Hematopoietic multipotent progenitor cell treated with erythropoietin and hydrocortisone succinate and interleukin-3 and kit ligand, for 8 days (in vitro differentiated cells): Measurements from ENCODE around the gene HCN3.
"Not testable (repeated sequence)": the region's sequence is repeated elsewhere in the genome, so short reads cannot be mapped to it uniquely, and the experiment has no call there.

ENCODE experiments used
- DNase-seq: peaks from one replicate; pipeline ENCODE4 v3.0.0-alpha.2; 2015

HCN3 gene

GRCh38 chr1:155277070-155277901 is at the start of gene HCN3:
TSS of gene HCN3 (plus strand) at chr1:155277463. CDS start at chr1:155277591, 128 bp downstream.
- DNase-seq = peak; percentile 97

DNA sequence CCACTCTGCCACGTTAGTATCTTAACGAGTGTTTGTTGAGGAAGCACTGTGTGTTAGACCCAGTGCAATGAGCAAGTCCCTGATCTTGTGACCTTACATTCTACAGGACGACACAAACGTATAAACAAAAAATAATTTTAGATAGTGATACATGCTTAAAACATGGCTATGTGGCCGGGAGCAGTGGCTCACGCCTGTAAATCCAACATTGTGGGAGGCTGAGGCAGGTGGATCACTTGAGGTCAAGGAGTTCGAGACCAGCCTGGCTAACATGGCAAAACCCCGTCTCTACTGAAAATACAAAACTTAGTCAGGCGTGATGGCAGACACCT is 49.2 kb upstream of the HCN3 start:
- DNase-seq = no peak

DNA sequence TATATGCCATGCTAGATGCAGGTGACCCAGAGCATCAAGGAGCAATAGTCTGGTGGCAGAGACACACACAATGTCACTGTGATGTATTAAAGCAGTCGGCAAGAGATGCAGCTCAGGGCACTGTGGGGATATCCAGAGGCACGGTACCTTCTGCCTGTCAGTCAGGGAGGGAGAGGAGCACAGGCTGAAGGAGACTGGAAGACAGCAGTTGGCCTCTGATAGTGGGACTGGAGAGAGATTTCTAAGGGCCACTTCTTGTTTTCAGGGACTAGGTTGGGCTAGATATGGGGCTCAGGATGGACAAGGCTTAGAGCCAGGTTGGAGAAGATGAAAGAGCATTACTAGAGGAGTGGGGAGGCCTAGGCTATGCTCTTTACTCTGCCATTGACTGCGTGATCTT is 46.0 kb upstream of the HCN3 start:
- DNase-seq = not testable (repeated sequence)

GRCh38 chr1:155232001-155232978 is 45.0 kb upstream of the HCN3 start:
- DNase-seq = not testable (repeated sequence)

DNA sequence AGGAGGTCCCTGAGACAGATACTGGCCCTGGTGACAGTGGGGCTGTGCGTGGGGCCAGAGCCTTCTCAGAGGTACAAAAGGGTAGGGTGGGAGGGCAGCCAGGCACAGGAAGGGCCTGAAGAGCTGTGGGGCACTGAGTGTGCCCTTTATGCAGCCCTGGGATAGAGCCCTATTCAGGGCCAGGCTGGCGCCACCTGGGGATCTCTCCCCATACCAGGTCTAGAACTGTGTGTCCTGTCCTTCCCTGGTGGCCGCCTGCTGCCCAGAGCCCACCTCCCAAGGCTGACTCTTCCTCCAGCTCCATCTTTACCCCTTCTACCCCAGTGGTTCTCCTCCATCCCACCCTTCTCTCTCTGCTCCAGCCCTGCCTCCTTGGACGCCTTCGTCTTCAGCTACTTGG is 43.8 kb upstream of the HCN3 start:
- DNase-seq = not testable (repeated sequence)

- DNase-seq = not testable (repeated sequence)
Observed at GRCh38 chr1:155235375-155235774, 41.9 kb upstream of the HCN3 start.

DNA sequence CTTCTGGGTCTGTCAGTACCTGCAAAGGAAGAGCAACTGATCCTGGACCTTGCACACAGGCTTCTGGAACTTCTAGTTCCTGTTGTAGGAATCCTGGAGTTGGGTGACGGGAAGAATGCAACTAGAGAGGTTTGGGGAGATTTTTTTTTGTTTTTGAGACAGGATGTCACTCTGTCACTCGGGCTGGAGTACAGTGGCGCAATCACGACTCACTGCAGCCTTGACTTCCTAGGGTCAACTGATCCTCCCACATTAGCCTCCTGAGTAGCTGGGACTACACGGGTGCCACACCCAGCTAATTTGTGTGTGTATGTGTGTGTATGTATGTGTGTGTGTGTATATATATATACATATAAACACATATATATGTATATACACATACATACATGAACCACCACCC is 40.8 kb upstream of the HCN3 start:
- DNase-seq = no peak

DNA sequence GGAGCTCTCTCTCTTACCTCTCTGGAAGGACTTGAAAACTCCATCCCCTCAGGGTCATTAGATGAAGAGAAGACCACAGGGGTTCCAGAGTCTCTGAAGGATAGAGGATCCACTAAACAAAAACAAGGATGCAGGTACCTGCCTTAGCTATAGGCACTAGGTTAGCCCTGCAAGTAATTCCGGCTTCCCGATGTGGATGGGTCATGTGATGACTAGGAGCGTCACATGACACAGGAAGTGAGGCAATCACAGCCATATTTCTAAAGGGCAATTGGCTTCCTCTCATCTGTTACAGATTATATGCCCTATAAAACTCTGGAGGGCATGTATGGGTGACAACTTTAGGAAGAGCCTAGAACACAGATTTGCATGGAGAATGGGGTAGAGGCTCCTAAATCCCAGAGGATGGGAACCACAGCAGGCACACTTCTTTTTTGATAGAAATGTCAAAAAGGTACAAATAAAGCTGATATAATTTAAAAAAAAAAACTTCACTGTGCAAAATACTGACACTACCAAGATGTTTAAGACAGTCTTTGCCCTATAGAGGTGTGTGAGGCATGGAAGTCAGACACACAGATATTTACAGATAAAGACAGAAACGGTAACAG is 36.1 kb upstream of the HCN3 start:
- DNase-seq = peak; percentile 90

DNA sequence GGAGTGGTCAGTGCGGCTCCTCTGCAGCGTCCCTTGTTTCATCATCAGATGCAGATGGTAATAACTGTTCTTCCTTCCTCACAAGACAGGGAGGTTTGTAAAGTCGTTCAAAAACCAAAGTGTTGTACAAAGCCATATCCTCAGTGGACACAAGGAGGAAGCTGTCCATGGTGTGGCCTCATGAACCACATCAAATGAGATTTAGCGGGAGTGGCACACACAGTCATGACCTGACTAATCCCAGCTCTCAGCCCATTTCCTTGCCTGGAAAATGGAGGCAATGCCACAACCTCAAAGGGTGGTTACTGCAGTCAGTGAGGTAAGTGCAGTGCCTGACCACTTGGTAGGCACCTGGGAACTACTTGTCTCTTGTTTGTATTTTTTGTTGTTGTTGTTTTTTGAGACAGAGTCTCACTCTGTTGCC is 35.4 kb upstream of the HCN3 start:
- peak; percentile 51 for DNase-seq

- no peak for DNase-seq
Observed at GRCh38 chr1:155242805-155243358, 34.4 kb upstream of the HCN3 start.

DNA sequence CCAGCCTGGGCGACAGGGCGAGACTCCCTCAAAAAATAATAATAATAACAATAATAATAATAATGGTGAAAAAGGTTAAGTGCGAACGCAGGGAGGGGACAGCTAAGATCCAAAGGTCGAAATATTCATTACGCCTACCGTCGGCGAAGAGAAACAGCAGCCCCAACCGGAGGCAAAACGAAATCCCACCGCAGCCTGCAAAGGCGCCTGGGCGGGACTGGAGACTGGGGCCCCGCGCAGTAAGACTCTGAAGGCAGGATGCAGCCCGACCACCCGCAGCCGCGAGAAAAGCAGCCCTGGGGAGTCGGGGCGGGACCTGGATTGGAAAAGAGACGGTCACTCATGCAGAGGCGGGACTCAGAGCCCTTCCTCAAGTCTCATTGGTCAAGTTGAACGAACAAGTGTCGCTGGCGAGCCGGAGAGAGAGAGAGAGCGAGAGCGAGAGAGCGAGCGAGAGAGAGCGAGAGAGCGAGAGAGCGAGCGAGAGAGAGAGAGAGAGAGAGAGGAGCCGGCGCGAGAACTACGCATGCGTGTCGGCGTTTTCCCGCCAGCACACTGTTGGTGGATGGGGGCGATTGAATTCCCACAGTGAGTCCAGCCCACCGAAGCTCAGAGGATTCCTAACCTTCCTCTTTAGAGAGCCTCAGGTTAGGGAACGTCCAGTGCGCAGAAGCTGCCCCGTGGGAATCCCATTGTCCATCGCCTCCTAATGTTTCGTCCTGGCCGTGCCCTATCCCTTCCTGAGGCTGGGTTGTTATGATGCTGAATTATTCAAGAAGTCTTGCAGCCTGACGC is 32.7 kb upstream of the HCN3 start:
- peak; percentile 100 for DNase-seq

DNA sequence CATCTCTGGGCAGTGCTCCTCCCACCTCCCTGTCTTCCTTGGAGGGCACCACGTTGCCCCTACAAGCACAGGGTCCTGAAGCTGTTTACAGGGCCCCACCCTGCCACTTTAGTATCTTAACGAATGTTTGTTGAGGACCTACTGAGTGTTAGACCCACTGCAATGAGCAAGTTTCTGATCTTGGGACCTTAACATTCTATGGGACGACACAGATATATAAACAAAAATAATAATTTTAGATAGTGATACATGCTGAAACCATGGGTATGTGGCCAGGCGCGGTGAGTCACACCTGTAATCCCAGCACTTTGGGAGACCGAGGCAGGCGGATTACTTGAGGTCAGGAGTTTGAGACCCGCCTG is 32.1 kb upstream of the HCN3 start:
- DNase-seq = no peak

GRCh38 chr1:155246796-155247195 is 30.5 kb upstream of the HCN3 start:
- not testable (repeated sequence) for DNase-seq

DNA sequence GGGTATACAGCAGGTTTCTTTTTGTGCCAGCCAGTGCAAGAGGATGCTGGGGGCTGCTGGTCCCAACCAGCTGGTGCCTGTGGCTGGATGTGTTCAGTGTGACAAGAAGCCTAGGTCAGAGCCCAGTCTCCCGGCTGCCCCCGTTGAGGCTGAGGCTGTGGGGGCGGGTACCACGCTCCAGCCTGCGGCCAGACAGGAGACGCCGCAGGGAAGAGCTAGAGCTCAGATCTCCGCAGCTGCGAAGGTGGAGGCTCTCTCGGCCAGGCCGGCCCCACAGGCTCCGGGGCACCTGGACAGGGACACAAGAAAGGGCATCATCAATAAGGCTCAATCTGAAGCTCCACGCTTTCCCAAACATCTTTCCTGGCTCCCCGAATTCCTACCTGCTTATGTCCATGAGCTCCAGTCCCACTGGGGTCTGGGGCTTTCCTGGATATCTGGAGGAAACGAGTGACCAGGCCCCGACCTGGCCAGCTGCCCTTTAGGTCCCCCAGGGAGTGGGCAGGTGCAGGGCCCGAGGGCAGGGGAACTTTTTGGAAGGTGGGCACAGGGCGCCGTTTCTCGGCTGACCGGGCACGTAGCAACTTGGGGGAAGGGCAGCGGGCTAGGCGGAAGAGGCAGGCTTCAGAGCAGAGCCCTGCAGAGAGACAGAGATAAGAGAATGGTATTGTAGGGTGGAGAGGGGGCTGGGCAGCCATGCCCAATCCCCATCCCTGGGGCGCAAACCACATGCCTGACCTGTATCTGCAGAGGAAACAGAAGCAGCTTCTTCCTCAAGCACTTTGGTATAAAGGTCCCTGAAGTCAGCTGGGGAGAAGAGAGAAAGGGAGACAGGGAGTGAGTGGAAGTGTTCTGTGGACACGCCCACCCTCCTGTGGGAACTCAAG is 29.4 kb upstream of the HCN3 start:
- peak; percentile 90 for DNase-seq

- no peak for DNase-seq
Observed at GRCh38 chr1:155250246-155250632, 27.0 kb upstream of the HCN3 start.

DNA sequence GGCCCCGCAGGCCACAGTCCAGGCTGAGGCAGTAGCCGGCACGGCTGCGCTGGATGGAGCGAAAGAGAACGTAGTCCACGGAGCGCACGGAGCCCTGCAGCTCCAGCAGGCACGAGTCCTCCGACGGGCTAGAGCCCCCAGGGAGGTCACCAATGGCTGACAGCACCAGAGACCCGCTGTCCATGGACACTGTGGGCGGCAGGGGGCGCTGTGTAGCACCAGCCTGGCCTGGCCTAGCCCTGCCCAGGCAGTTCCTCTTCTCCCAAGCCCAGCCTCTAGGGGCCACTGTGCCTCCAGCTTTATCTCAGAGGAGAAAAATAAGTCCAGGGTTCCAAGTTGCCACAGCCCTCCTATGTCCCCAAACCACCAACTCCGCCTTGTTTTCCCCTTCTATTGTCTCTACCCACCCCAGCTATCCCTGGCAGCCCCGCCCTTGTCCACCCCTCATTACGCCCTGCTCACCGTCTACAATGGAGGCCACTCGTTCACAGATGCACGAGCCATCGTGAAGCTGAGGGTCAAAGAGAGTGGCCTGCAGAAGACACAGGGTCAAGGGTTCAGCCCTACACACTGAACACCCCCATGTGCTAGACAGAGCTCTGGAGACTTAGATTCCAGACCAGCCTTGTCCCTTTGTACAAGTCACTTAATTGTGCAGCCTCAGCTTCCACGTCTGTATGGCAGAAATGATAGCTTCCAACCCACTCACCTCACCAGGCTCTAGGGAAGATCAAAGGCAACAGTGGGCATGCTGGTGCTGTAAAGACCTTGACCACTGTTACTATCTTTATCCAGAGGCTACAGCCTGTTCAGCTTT is 26.4 kb upstream of the HCN3 start:
- DNase-seq = peak; percentile 97

DNA sequence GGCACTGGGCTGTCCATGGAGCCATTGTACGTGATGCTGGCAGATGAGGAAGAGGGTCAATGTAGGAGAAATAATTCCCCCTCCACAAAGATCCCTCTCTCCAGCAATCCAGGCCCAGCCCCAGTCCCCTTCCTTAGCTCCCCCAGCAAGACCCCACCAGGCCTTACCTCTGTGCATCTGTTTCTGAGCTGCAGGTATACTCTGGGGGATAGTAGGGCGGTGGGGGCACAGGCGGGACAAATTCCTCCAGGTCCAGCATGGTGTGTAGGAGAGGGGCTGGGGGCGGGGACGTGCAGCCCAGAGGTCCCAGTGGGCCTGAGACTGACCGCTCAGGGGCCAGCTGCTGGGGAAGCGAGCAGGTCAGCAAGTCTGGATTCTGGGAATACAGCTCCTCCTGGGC is 25.7 kb upstream of the HCN3 start:
- no peak for DNase-seq

DNA sequence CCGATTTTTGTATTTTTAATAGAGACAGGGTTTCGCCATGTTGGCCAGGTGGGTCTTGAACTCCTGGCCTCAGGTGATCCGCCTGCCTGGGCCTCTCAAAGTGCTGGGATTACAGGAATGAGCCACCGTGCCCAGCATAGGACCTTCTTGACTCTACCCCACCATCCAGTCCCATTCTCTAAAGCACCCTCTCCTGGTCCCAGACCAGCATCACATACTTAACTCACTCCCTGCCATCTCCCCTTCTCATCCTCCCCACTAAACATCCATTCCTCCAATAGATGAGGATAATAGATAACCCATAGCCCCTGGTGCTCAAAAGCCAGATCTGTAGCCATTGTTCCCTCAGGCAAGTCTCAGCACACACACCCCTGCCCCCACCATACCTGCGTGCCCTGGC is 24.1 kb upstream of the HCN3 start:
- no peak for DNase-seq

- no peak for DNase-seq
Observed at GRCh38 chr1:155253797-155254196, 23.5 kb upstream of the HCN3 start.

DNA sequence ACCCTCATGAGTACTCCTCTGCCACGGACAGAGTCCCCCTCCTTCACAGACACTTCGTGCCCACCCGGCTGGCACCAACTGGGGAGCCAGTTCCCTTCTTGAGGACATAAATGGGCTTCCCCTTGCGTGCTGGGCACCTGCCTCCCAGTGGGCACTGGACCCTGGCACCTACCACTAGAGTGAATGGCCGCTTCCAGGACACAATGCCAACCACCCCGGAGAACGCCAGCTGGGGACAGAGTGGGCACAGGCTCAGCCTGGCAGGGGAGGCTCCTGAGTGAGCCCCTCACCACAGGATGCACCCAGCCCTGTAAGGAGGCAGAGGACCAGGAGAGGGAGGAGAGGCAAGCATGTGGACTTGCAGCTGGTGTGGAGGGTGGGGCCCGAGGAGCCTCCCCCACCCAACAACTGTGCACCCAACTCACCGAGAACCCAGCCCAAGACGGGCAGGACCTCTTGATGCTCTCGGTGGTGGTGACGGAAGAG is 23.0 kb upstream of the HCN3 start:
- no peak for DNase-seq
